ENCODE data around the gene NR3C1.

GRCh38 chr5:143350751-143351602 lies 52.5 kb downstream of the NR3C1 start:
- TF ChIP-seq CTCF (conservative IDR thresholded peaks at IDR 0.05; ENCODE audit: low read length) (no peak), EZH2phosphoT487 (IDR thresholded peaks at IDR 0.05; ENCODE audit: borderline replicate concordance) (no peak)

All from Loucy (cell line).